ENCODE measurements around the gene TFB2M. TPM values are rescaled to one million over a fixed set of nuclear protein-coding genes. Genes with fewer than 3 reads are reported as not detected.

The TFB2M gene
- total and polyA plus RNA-seq, 2 of the 13 experiments (the other 11 are each of a cell fraction or from before 2014, with no cell fraction given): 15.7 to 31.4 TPM

DNA sequence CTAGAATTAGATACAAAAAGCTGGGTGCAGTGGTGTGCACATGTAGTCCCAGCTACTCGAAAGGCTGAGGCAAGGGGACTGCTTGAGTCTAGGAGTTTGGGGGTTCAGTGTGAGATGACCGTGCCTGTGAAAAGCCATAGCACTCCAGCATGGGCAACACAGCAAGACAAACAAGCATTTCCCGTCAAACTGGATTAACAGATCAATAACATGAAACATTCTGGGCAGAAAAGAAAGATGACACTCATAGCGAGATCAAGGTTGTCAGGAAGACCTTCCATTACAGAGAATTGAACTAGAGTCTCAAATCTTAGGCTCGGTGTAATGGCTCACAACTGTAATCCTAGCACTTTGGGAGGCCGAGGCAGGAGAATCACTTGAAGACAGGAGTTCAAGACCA, 14.0 kb downstream of the TFB2M start (continued):
- TF ChIP-seq ZNF83 (CRISPR knock-in tag; IDR thresholded peaks at IDR 0.05; ENCODE audit: borderline replicate concordance): no peak

DNA sequence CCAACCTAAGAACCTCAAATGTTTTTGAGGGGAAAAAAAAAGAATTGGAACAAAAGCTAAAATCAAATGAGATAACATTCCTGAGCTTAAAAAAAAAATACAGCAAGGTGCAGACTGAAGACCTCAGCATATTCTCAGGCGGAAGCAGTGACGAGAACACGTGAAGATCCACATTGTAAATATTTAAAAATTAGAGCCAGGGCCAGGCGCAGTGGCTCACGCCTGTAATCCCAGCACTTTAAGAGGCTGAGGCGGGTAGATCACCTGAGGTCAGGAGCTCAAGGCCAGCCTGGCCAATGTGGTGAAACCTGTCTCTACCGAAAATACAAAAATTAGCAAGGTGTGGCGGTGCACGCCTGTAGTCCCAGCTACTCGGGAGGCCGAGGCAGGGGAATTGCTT, 15.7 kb downstream of the TFB2M start:
- no peak overlapping the region for H3K4me2 ChIP-seq (ENCODE audit: low read depth, low read length)
- FAIRE-seq (no peak), DNase-seq (ENCODE audit: low spot score) (no peak), ATAC-seq (no peak)
- H4K20me1 ChIP-seq (ENCODE audit: insufficient read depth, low read length): no peaks in the 10 kb centered on the region; the same call in 1 of the 2 replicates
- H3K4me1 ChIP-seq (ENCODE audit: insufficient read depth, low read length): no peaks in the 10 kb centered on the region
- ChIA-PET CTCF (ENCODE audit: low intra/inter-chr PET ratio, low total read pairs) (no interaction called here), POLR2A (no interaction called here)
- intact Hi-C loops (cut with micrococcal nuclease; ENCODE audit: unreplicated experiment) (no loop called here), in situ Hi-C loops (cut with HindIII; ENCODE audit: extremely low pct_ligation_motif_present, low pct_unique_long_range_greater_than_20kb) (no loop called here)
- 69% methylated on average over 11 of the region's 11 CpGs for WGBS (ENCODE audit: low lambda C conversion rate)
- H3K36me3 ChIP-seq (replicated peaks in 1 of 2; ENCODE audit: control insufficient read depth in 1 of 2, insufficient read depth in 2 of 2, low read length in 2 of 2): peaks cover 24 to 57% of the 10 kb centered on the region in 2 experiments
- H3K27me3 ChIP-seq (ENCODE audit: control insufficient read depth in 1 of 2, insufficient read depth in 2 of 2, low read length in 2 of 2): no peaks in the 10 kb centered on the region
- H3K9ac ChIP-seq (ENCODE audit: insufficient read depth, low read depth, low read length): no peak overlapping the region
- H3K9me3 ChIP-seq (ENCODE audit: low read length): no peaks in the 10 kb centered on the region
- H2AFZ ChIP-seq (ENCODE audit: low read length): no peak overlapping the region
- no TSS peak for BruUV-seq (replicated peaks)
- H3K79me2 ChIP-seq (ENCODE audit: insufficient read depth, low read length): peaks cover 5% of the 10 kb centered on the region
- no peak overlapping the region for H3K27ac ChIP-seq (ENCODE audit: extremely low read length, insufficient read depth, low read length)
- H3K4me3 ChIP-seq (replicated peaks in 1 of 3; ENCODE audit: insufficient read depth in 1 of 3, low read depth in 2 of 3, low read length in 3 of 3): no peak overlapping the region
- TF ChIP-seq BORCS8-MEF2B (CRISPR knock-in tag; IDR thresholded peaks at IDR 0.05) (no peak), UBTF (CRISPR knock-in tag; IDR thresholded peaks at IDR 0.05) (no peak), ZNF138 (CRISPR knock-in tag; IDR thresholded peaks at IDR 0.05; ENCODE audit: low read depth) (no peak), ZSCAN29 (CRISPR knock-in tag; conservative IDR thresholded peaks at IDR 0.05) (no peak), DMTF1 (CRISPR knock-in tag; IDR thresholded peaks at IDR 0.05) (no peak), ZNF549 (CRISPR knock-in tag; IDR thresholded peaks at IDR 0.05) (no peak), ETV6 (CRISPR knock-in tag; conservative IDR thresholded peaks at IDR 0.05) (no peak), SUZ12 (IDR thresholded peaks at IDR 0.05; ENCODE audit: low read depth, low read length) (no peak), ATAD3A (CRISPR knock-in tag; IDR thresholded peaks at IDR 0.05) (no peak), ZHX2 (IDR thresholded peaks at IDR 0.05; ENCODE audit: low read depth) (no peak), ZHX2 (CRISPR knock-in tag; IDR thresholded peaks at IDR 0.05; ENCODE audit: borderline replicate concordance) (no peak), ZMYM4 (CRISPR knock-in tag; IDR thresholded peaks at IDR 0.05) (no peak), NR2F2 (IDR thresholded peaks at IDR 0.05; ENCODE audit: borderline replicate concordance, low read depth) (no peak)
